Stimulated activated CD4-positive, alpha-beta T cell treated with anti-CD3 and anti-CD28 coated beads, Interleukin-2, amount 100 ng/mL, for 48 hours (primary cell): ENCODE data around the gene TMSB10.

Experiments
- DNase-seq, 2 donors: peaks; one replicate each; pipeline ENCODE4 v3.0.0-alpha.2; 2020

Gene TMSB10

GRCh38 chr2:84880645-84881521, 24.6 kb upstream of the TMSB10 start, which contains the start of gene TRABD2A:
TRABD2A (minus strand) TSS chr2:84881084; CDS start chr2:84881039, 45 bp downstream.
- DNase-seq: peak; percentile 56 to 61

GRCh38 chr2:84881581-84882413, 23.7 kb upstream of the TMSB10 start:
- peak; percentile 85 for DNase-seq

- DNase-seq: no peak
Observed at GRCh38 chr2:84882414-84882738, 23.1 kb upstream of the TMSB10 start.

- DNase-seq: no peak
Observed at GRCh38 chr2:84882775-84883550, 22.5 kb upstream of the TMSB10 start.

- DNase-seq: no peak
Observed at GRCh38 chr2:84884449-84884848, 21.0 kb upstream of the TMSB10 start.

- DNase-seq: no peak
Observed at GRCh38 chr2:84885111-84885510, 20.3 kb upstream of the TMSB10 start.

GRCh38 chr2:84886791-84887190, 18.7 kb upstream of the TMSB10 start:
- no peak for DNase-seq

GRCh38 chr2:84888401-84889276, 16.8 kb upstream of the TMSB10 start:
- no peak for DNase-seq

- DNase-seq: no peak
Observed at GRCh38 chr2:84889332-84889731, 16.1 kb upstream of the TMSB10 start.

- DNase-seq: no peak
Observed at GRCh38 chr2:84891355-84892010, 14.0 kb upstream of the TMSB10 start.

- no peak for DNase-seq
Observed at GRCh38 chr2:84894131-84894586, 11.3 kb upstream of the TMSB10 start.

GRCh38 chr2:84894758-84895520, 10.5 kb upstream of the TMSB10 start:
- no peak for DNase-seq

- DNase-seq: no peak
Observed at GRCh38 chr2:84896567-84896966, 8.9 kb upstream of the TMSB10 start.

GRCh38 chr2:84897773-84898172, 7.7 kb upstream of the TMSB10 start:
- DNase-seq: no peak

- no peak for DNase-seq
Observed at GRCh38 chr2:84899304-84900204, 5.9 kb upstream of the TMSB10 start.

- DNase-seq: no peak
Observed at GRCh38 chr2:84900971-84901370, 4.5 kb upstream of the TMSB10 start.

- no peak for DNase-seq
Observed at GRCh38 chr2:84901593-84902120, 3.8 kb upstream of the TMSB10 start.

- no peak for DNase-seq
Observed at GRCh38 chr2:84902526-84902925, 2.9 kb upstream of the TMSB10 start.

- DNase-seq: no peak
Observed at GRCh38 chr2:84904151-84904550, 1.3 kb upstream of the TMSB10 start.
